ENCODE data around the gene FECH. TPM values are rescaled to one million over a fixed set of nuclear protein-coding genes. Genes with fewer than 3 reads are reported as not detected.
A peak's percentile ranks its signal among the peaks of the same experiment; 100 is the strongest.

The FECH gene
- total RNA-seq, 1 donor from 2014 or later: 33.0 TPM

DNA sequence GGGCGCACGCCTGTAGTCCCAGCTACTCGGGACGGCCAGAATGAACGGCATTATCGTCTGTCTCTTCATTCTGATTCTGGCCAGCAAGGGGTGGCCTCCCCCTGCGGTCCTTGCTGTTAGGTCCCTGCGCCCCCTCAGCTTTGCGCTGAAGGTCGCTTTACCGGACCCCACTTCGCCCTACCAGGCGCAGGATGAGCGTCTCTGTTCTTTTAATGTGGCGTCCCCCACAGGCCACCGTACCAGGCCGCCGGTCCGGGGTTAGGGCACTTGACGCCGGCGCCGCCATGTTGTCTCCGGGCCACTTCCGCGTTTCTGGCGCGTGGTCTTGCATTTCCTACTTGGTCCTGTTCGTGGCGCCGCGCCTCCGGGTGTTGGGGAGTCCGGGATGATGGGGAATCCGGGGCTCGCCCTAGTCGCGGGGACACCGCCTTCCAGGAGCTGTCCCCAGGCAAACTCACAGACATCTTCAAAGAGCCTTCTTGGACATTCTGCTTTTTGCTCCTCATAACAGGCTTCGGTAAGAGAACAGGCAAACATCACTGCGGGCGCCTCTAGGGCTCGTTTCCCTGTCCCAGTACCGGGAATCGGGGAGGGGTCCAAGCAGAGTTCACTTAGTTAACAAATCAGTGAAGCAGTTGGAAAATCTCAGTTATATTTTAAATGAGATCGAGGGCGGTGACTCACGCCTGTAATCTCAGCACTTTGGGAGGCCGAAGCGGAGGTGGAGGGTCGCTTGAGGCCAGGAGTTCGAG, 43.7 kb upstream of the FECH start:
- H3K27ac ChIP-seq: peak overlapping the region; percentile 58 to 71
- H3K4me1 ChIP-seq: no peaks in the 10 kb centered on the region
- H3K36me3 ChIP-seq: no peaks in the 10 kb centered on the region
- H3K4me3 ChIP-seq: peak overlapping the region; percentile 67 to 90
- intact Hi-C loops (cut with DNase I): loop anchor here (1.0 to 2.0 kb wide), 3 partner anchors 9 to 253 kb away; partner anchors contain the start of genes ATP8B1 and NARS1
- H3K27me3 ChIP-seq: no peaks in the 10 kb centered on the region
- no peaks in the 10 kb centered on the region for H3K9me3 ChIP-seq
- TF ChIP-seq CTCF (IDR thresholded peaks at IDR 0.05): peak; percentile 73 to 88 (median 86)
- peak; percentile 90 to 98 for DNase-seq (ENCODE audit: low spot score in 2 of 2)

- Histone ChIP-seq H3K4me3 (peak overlapping the region in 1 of 2 donors; percentile 90), H3K27ac (no peak overlapping the region), H3K27me3 (no peaks in the 10 kb centered on the region), H3K9me3 (no peaks in the 10 kb centered on the region), H3K36me3 (no peaks in the 10 kb centered on the region), H3K4me1 (no peaks in the 10 kb centered on the region)
- DNase-seq (ENCODE audit: low spot score in 2 of 2): peak in 1 of 2 donors; percentile 51
- TF ChIP-seq CTCF (IDR thresholded peaks at IDR 0.05): no peak
- intact Hi-C loops (cut with DNase I): no loop called here
Measured at GRCh38 chr18:57629422-57629821, 42.9 kb upstream of the FECH start.

- Histone ChIP-seq H3K27ac (no peak overlapping the region), H3K4me3 (no peak overlapping the region), H3K9me3 (no peaks in the 10 kb centered on the region), H3K36me3 (no peaks in the 10 kb centered on the region), H3K27me3 (no peaks in the 10 kb centered on the region), H3K4me1 (no peaks in the 10 kb centered on the region)
- no peak for TF ChIP-seq CTCF (IDR thresholded peaks at IDR 0.05)
- intact Hi-C loops (cut with DNase I): no loop called here
- DNase-seq (ENCODE audit: low spot score in 2 of 2): no peak
Measured at GRCh38 chr18:57627488-57627887, 41.0 kb upstream of the FECH start.

DNA sequence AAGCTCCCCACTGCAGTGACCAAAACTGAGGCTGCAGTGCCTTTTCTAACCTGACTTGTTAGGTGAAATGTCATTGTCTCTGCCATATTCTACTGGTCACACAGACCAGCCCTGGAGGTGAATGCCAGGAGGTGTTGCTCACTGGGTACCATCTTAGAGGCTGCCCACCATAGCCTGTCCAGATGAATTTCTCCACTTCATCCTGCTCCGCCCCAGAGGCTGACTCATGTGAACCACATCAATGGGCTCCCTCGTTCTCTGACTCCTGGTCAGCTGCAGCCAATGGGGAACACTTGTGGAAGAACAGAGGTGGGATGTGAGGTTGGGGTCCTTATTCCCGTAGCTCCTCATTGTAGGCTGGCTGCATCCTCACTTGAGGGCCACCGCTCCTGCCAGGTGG, 38.5 kb upstream of the FECH start:
- no peak for DNase-seq (ENCODE audit: low spot score in 2 of 2)
- TF ChIP-seq CTCF (IDR thresholded peaks at IDR 0.05): no peak
- intact Hi-C loops (cut with DNase I): loop anchor here (5.0 kb wide), 3 partner anchors 38 to 497 kb away; partner anchors contain the start of genes FECH and NEDD4L

GRCh38 chr18:57621246-57621604, 34.7 kb upstream of the FECH start:
- peaks cover 0 to 7% of the 10 kb centered on the region in 2 donors for H3K4me1 ChIP-seq
- peaks cover 0 to 6% of the 10 kb centered on the region in 2 donors for H3K36me3 ChIP-seq
- H3K9me3 ChIP-seq: no peaks in the 10 kb centered on the region
- intact Hi-C loops (cut with DNase I): loop anchor here (1.0 to 5.0 kb wide), 5 partner anchors 9 to 983 kb away; partner anchors contain the start of genes FECH, NEDD4L and TXNL1
- H3K4me3 ChIP-seq: peak overlapping the region; percentile 92 to 98
- DNase-seq (ENCODE audit: low spot score in 2 of 2): peak in 1 of 2 donors; percentile 65
- H3K27me3 ChIP-seq: no peaks in the 10 kb centered on the region
- no peak for TF ChIP-seq CTCF (IDR thresholded peaks at IDR 0.05)
- peak overlapping the region; percentile 86 to 91 for H3K27ac ChIP-seq

More for the DNA sequence above, 38.5 kb upstream of the FECH start:
- Histone ChIP-seq H3K4me1 (peaks cover 0 to 7% of the 10 kb centered on the region in 2 donors), H3K9me3 (no peaks in the 10 kb centered on the region), H3K27ac (no peak overlapping the region), H3K27me3 (no peaks in the 10 kb centered on the region), H3K4me3 (no peak overlapping the region), H3K36me3 (peaks cover 0 to under 1% of the 10 kb centered on the region in 2 donors)
